ENCODE measurements around the gene HOMER2.

GRCh38 chr15:82802497-82802896 is 150.0 kb downstream of the HOMER2 start:
- TF ChIP-seq CTCF (IDR thresholded peaks at IDR 0.05; ENCODE audit: poor library complexity) = no peak
- no peak for TF ChIP-seq EZH2 (IDR thresholded peaks at IDR 0.05; ENCODE audit: borderline replicate concordance)

Measured in hepatocyte (in vitro differentiated cells).